CD14-positive monocyte (primary cell): ENCODE results near the gene ZNF70. TPM values are rescaled to one million over a fixed set of nuclear protein-coding genes. Genes with fewer than 3 reads are reported as not detected.

ENCODE experiments used
- DNase-seq, 3 donors: peaks; one replicate each; pipeline ENCODE4 v3.0.0-alpha.2; 2011 to 2022
- H2AFZ ChIP-seq: 2 replicates; pipeline ENCODE4 v1.6.0; 2012; ENCODE audit warnings: mild to moderate bottlenecking, low read depth, low read length, inconsistent platforms; ENCODE audit not compliant: insufficient read depth, poor library complexity, severe bottlenecking
- H3K27ac ChIP-seq, 2 donors: 1 replicate in 1 of 2; 2 replicates in 1 of 2; pipeline ENCODE4 v1.5.1; 2012 to 2013; ENCODE audit warnings: low read length in 2 of 2, control low read depth in 1 of 2, inconsistent platforms in 1 of 2, low read depth in 1 of 2, mild to moderate bottlenecking in 1 of 2
- H3K27me3 ChIP-seq, 2 donors: one replicate each; pipeline versions ENCODE4 v1.6.0 to v1.6.1; 2011 to 2013; ENCODE audit warnings: low read length in 2 of 2; ENCODE audit not compliant: control insufficient read depth in 2 of 2, insufficient read depth in 2 of 2
- H3K36me3 ChIP-seq, 2 donors: replicated peaks in 1 of 2; 1 replicate in 1 of 2; 2 replicates in 1 of 2; pipeline versions ENCODE4 v1.5.1 to v1.6.1; 2012 to 2013; ENCODE audit warnings: low read length in 2 of 2, control low read depth in 1 of 2, inconsistent platforms in 1 of 2, mild to moderate bottlenecking in 1 of 2; ENCODE audit not compliant: insufficient read depth in 2 of 2, control insufficient read depth in 1 of 2
- H3K4me1 ChIP-seq, 2 donors: 1 replicate in 1 of 2; 2 replicates in 1 of 2; pipeline versions ENCODE4 v1.5.1 to v1.6.1; 2012 to 2013; ENCODE audit warnings: low read length in 2 of 2, control low read depth in 1 of 2, inconsistent platforms in 1 of 2, mild to moderate bottlenecking in 1 of 2, moderate library complexity in 1 of 2; ENCODE audit not compliant: insufficient read depth in 2 of 2, control insufficient read depth in 1 of 2
- H3K4me2 ChIP-seq: replicated peaks from 2 replicates; pipeline ENCODE3; 2012; ENCODE audit warnings: low read length, moderate library complexity, mild to moderate bottlenecking; ENCODE audit not compliant: poor library complexity, severe bottlenecking; ENCODE audit errors: extremely low read depth
- H3K4me3 ChIP-seq, 3 experiments: fragments of 200-600 bp in 1 of 3; sonication (generic) in 1 of 3; replicated peaks in 1 of 3; 1 replicate in 2 of 3; 2 replicates in 1 of 3; pipeline ENCODE4 v1.5.1; 2011 to 2013; ENCODE audit warnings: low read length in 3 of 3, mild to moderate bottlenecking in 3 of 3, control low read depth in 2 of 3, low read depth in 2 of 3, inconsistent platforms in 1 of 3, moderate library complexity in 1 of 3
- H3K79me2 ChIP-seq: 2 replicates; pipeline ENCODE4 v1.6.0; 2012; ENCODE audit warnings: mild to moderate bottlenecking, control low read depth, inconsistent platforms, low read length, moderate library complexity; ENCODE audit not compliant: insufficient read depth
- H3K9ac ChIP-seq: 2 replicates; pipeline ENCODE4 v1.6.0; 2017; ENCODE audit warnings: low read length, mild to moderate bottlenecking; ENCODE audit not compliant: insufficient read depth, poor library complexity, severe bottlenecking
- H3K9me3 ChIP-seq, 2 donors: replicated peaks in 1 of 2; 1 replicate in 1 of 2; 2 replicates in 1 of 2; pipeline versions ENCODE4 v1.5.1 to v1.6.1; 2012 to 2013; ENCODE audit warnings: low read length in 2 of 2, control low read depth in 1 of 2; ENCODE audit not compliant: control insufficient read depth in 1 of 2, insufficient read depth in 1 of 2
- H4K20me1 ChIP-seq: 2 replicates; pipeline ENCODE4 v1.6.0; 2012; ENCODE audit warnings: mild to moderate bottlenecking, low read length, control low read depth, moderate library complexity; ENCODE audit not compliant: insufficient read depth
- H3K27ac Mint-ChIP-seq, 7 donors: one replicate each; pipeline ENCODE4 v1.8.0; 2020; ENCODE audit warnings: mild to moderate bottlenecking in 7 of 7, mixed read lengths in 7 of 7, moderate library complexity in 6 of 7, inconsistent platforms in 2 of 7
- H3K27me3 Mint-ChIP-seq, 3 donors: one replicate each; pipeline ENCODE4 v1.8.0; 2021 to 2022; ENCODE audit warnings: low read depth in 3 of 3, mild to moderate bottlenecking in 3 of 3, mixed read lengths in 3 of 3, moderate library complexity in 3 of 3, inconsistent platforms in 1 of 3
- H3K36me3 Mint-ChIP-seq, 2 donors: one replicate each; pipeline ENCODE4 v1.8.0; 2020; ENCODE audit warnings: mixed read lengths in 2 of 2, inconsistent platforms in 1 of 2, mild to moderate bottlenecking in 1 of 2
- H3K4me1 Mint-ChIP-seq: one replicate; pipeline ENCODE4 v1.8.0; 2020; ENCODE audit warnings: mild to moderate bottlenecking, mixed read lengths
- H3K4me3 Mint-ChIP-seq, 2 donors: one replicate each; pipeline ENCODE4 v1.8.0; 2020; ENCODE audit warnings: mild to moderate bottlenecking in 2 of 2, mixed read lengths in 2 of 2, moderate library complexity in 1 of 2
- H3K9me3 Mint-ChIP-seq, 7 donors: one replicate each; pipeline ENCODE4 v1.8.0; 2020 to 2022; ENCODE audit warnings: mixed read lengths in 7 of 7, mild to moderate bottlenecking in 6 of 7, moderate library complexity in 6 of 7, inconsistent platforms in 2 of 7
- WGBS: methylation state at CpG from one replicate; pipeline ENCODE4 v1.1.5; 2013; ENCODE audit warnings: missing lambda C conversion rate; ENCODE audit not compliant: insufficient coverage; 5-methylcytosine and 5-hydroxymethylcytosine counted together
- intact Hi-C, 2 donors: fragments of 100-400 bp; cut with micrococcal nuclease; formaldehyde crosslinking; loops; one replicate each; pipeline versions ENCODE4 v1.15.0 to v1.15.1; 2023
- polyA plus RNA-seq, 3 donors: library from polyadenylated mRNA; depleted of rRNA in 1 of 3; unstranded in 2 of 3; stranded (reverse) in 1 of 3; fragments of 300-500 nt in 2 of 3; fragments of >200 nt in 1 of 3; fragmentation: Illumina TruSeq in 2 of 3; gene quantifications; 1 replicate in 2 of 3; 2 replicates in 1 of 3; pipeline ENCODE4 v1.2.3, GENCODE V29; 2012 to 2021
- TF ChIP-seq, protein P1 (sequence below): fragments of 200-600 bp; IDR thresholded peaks from one replicate; pipeline ENCODE4 v1.8.0; 2022; ENCODE audit warnings: antibody characterized with exemption, mild to moderate bottlenecking

ZNF70 gene
- polyA plus RNA-seq, 3 donors: 0.04 to 0.85 (median 0.09) TPM

GRCh38 chr22:23708270-23708669 is 42.6 kb downstream of the ZNF70 start:
- no CpG with 5 or more reads among the region's 1 CpG for WGBS
- no peak overlapping the region for H3K4me3 Mint-ChIP-seq

GRCh38 chr22:23705358-23705757 is 45.6 kb downstream of the ZNF70 start:
- Histone ChIP-seq H4K20me1 (peaks cover 38% of the 10 kb centered on the region), H2AFZ (no peak overlapping the region), H3K79me2 (peaks cover 43% of the 10 kb centered on the region), H3K27me3 (no peaks in the 10 kb centered on the region), H3K4me2 (no peak overlapping the region), H3K4me1 (no peaks in the 10 kb centered on the region), H3K27ac (no peak overlapping the region), H3K9me3 (no peaks in the 10 kb centered on the region), H3K4me3 (no peak overlapping the region), H3K36me3 (peaks cover 96 to 100% of the 10 kb centered on the region in 2 donors), H3K9ac (no peak overlapping the region)
- intact Hi-C loops: no loop called here
- peaks cover 0 to 4% (median 0%) of the 10 kb centered on the region in 3 donors for H3K27me3 Mint-ChIP-seq
- H3K36me3 Mint-ChIP-seq: peaks cover 99% of the 10 kb centered on the region in 2 donors
- H3K9me3 Mint-ChIP-seq: no peaks in the 10 kb centered on the region
- H3K4me3 Mint-ChIP-seq: no peak overlapping the region
- H3K4me1 Mint-ChIP-seq: no peaks in the 10 kb centered on the region
- peak overlapping the region in 2 of 7 donors; percentile 18 to 28 for H3K27ac Mint-ChIP-seq
- TF ChIP-seq, protein P1, sequence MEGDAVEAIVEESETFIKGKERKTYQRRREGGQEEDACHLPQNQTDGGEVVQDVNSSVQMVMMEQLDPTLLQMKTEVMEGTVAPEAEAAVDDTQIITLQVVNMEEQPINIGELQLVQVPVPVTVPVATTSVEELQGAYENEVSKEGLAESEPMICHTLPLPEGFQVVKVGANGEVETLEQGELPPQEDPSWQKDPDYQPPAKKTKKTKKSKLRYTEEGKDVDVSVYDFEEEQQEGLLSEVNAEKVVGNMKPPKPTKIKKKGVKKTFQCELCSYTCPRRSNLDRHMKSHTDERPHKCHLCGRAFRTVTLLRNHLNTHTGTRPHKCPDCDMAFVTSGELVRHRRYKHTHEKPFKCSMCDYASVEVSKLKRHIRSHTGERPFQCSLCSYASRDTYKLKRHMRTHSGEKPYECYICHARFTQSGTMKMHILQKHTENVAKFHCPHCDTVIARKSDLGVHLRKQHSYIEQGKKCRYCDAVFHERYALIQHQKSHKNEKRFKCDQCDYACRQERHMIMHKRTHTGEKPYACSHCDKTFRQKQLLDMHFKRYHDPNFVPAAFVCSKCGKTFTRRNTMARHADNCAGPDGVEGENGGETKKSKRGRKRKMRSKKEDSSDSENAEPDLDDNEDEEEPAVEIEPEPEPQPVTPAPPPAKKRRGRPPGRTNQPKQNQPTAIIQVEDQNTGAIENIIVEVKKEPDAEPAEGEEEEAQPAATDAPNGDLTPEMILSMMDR: no peak
- DNase-seq: no peak
- no CpG with 5 or more reads among the region's 3 CpGs for WGBS

More at GRCh38 chr22:23708270-23708669, 42.6 kb downstream of the ZNF70 start:
- Mint-ChIP-seq H3K27ac (no peak overlapping the region), H3K4me1 (no peaks in the 10 kb centered on the region), H3K27me3 (peaks cover 0 to 4% (median 0%) of the 10 kb centered on the region in 3 donors), H3K9me3 (no peaks in the 10 kb centered on the region), H3K36me3 (peaks cover 92 to 98% of the 10 kb centered on the region in 2 donors)
- TF ChIP-seq, protein P1: no peak
- H3K4me3 ChIP-seq: no peak overlapping the region
- no peak overlapping the region for H3K4me2 ChIP-seq
- H3K9me3 ChIP-seq: no peaks in the 10 kb centered on the region
- H3K9ac ChIP-seq: no peak overlapping the region
- H3K27me3 ChIP-seq: no peaks in the 10 kb centered on the region
- DNase-seq: no peak
- H4K20me1 ChIP-seq: peaks cover 28% of the 10 kb centered on the region
- no peaks in the 10 kb centered on the region for H3K4me1 ChIP-seq
- H3K36me3 ChIP-seq: peaks cover 92 to 97% of the 10 kb centered on the region in 2 donors
- peaks cover 24% of the 10 kb centered on the region for H3K79me2 ChIP-seq
- H2AFZ ChIP-seq: no peak overlapping the region
- H3K27ac ChIP-seq: no peak overlapping the region
- intact Hi-C loops: no loop called here
